Breast epithelium (tissue), 4 donors: Measurements from ENCODE around the gene MTA1. TPM values are rescaled to one million over a fixed set of nuclear protein-coding genes. Genes with fewer than 3 reads are reported as not detected.

Source experiments
- DNase-seq, 2 donors: peaks; one replicate each; pipeline ENCODE4 v3.0.0-alpha.2; 2019; ENCODE audit warnings: low spot score in 2 of 2
- H3K27ac ChIP-seq, 2 donors: fragments of 200-600 bp; sonication (generic) in 1 of 2; one replicate each; pipeline ENCODE4 v1.5.1; 2016 to 2019; ENCODE audit warnings: mild to moderate bottlenecking in 1 of 2
- H3K27me3 ChIP-seq, 2 donors: fragments of 200-600 bp; sonication (generic) in 1 of 2; one replicate each; pipeline versions ENCODE4 v1.5.1 to v1.6.0; 2017 to 2019; ENCODE audit warnings: control low read depth in 1 of 2, mild to moderate bottlenecking in 1 of 2
- H3K36me3 ChIP-seq: fragments of 200-600 bp; one replicate; pipeline ENCODE4 v1.5.1; 2019
- H3K4me1 ChIP-seq, 2 donors: fragments of 200-600 bp; sonication (generic); one replicate each; pipeline ENCODE4 v1.5.1; 2016 to 2019; ENCODE audit warnings: control low read depth in 1 of 2
- H3K4me3 ChIP-seq, 3 donors: fragments of 200-600 bp; sonication (generic); 1 replicate in 2 of 3; 2 replicates in 1 of 3; pipeline ENCODE4 v1.5.1; 2016 to 2019; ENCODE audit warnings: mild to moderate bottlenecking in 3 of 3, moderate library complexity in 2 of 3
- H3K9me3 ChIP-seq, 2 donors: fragments of 200-600 bp; sonication (generic) in 1 of 2; one replicate each; pipeline ENCODE4 v1.5.1; 2016 to 2019; ENCODE audit warnings: control low read depth in 1 of 2
- CTCF ChIP-seq, 3 donors: fragments of 450-650 bp; IDR thresholded peaks; one replicate each; pipeline ENCODE4 v1.5.1; 2016 to 2017; ENCODE audit warnings: antibody characterized with exemption in 3 of 3, mild to moderate bottlenecking in 3 of 3, moderate library complexity in 3 of 3
- POLR2A ChIP-seq: fragments of 450-650 bp; IDR thresholded peaks from one replicate; pipeline ENCODE4 v1.6.1; 2016; ENCODE audit warnings: antibody characterized with exemption, mild to moderate bottlenecking, moderate library complexity
- POLR2AphosphoS5 ChIP-seq, 3 donors: sonication (generic); formaldehyde crosslinking; IDR thresholded peaks; one replicate each; pipeline ENCODE4 v1.6.1; 2017; ENCODE audit warnings: antibody characterized with exemption in 3 of 3
- intact Hi-C: fragments of 100-400 bp; cut with DNase I; formaldehyde crosslinking; loops from one replicate; pipeline ENCODE4 v1.15.1; 2023; ENCODE audit warnings: low total_unique reads
- total RNA-seq, 3 donors: library from RNA; depleted of rRNA; stranded (reverse); fragments of >200 nt; gene quantifications; one replicate each; pipeline ENCODE4 v1.1.0, GENCODE V29; 2016

MTA1 gene
- total RNA-seq, 3 donors from 2014 or later: 50.7 to 70.1 (median 68.8) TPM

DNA sequence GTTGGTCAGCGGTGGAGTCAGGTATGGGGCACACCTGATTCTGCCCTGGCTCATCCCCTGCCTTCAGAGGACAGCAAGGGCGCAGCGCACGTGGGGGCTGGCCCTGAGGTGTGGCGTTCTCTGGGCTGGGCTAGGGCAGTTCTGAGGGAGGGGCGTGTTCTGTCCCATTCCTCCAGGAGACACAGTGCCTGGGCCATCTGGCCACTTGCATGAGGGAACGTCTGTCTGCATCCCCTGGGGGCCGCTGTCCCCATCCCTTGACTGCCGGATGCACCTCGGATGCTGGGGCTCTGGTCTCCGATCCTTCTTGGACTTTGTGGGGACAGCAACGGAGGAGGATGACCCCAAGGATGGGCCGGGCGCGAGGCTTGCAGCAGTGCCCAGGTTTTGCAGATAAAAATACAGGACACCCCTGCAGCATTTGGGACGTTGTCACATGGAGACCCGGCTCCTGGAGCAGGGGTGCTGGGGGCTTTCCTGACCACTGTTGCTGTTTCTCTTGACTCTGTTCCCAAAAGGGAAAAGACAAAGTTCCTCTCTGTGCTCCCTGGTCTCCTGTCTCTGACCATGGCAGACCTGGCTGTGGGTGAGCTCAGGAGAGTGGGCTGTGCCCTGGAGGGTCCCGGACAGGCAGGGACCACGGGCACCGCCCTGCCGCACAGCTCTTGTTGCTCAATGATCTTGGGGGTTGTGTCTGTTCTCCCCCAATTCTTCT lies 6.9 kb downstream of the MTA1 start:
- TF ChIP-seq CTCF (IDR thresholded peaks at IDR 0.05) (no peak), POLR2AphosphoS5 (IDR thresholded peaks at IDR 0.05) (no peak), POLR2A (no peak)
- Histone ChIP-seq H3K27ac (no peak overlapping the region), H3K27me3 (no peaks in the 10 kb centered on the region), H3K9me3 (peaks cover 0 to 5% of the 10 kb centered on the region in 2 donors), H3K4me1 (peaks cover 0 to 13% of the 10 kb centered on the region in 2 donors), H3K36me3 (no peaks in the 10 kb centered on the region), H3K4me3 (no peak overlapping the region)
- DNase-seq: no peak
- intact Hi-C loops: no loop called here

DNA sequence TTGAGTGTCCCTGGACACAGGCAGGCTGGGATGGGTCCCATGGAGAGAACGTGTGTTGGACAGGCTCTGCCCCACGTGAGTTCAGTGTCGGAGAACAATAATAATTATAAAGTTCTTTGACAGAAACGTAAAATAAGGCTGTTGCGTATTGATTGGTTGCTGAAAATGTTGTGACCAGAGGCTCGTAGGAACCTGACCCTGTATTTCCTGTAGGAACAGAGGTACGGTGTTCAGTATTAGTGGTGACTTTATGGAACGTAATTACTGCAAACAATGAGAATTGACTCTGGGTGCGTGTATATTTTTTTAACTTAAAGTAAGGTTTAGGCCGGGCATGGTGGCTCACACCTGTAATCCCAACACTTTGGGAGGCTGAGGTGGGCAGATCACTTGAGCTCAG lies 7.8 kb downstream of the MTA1 start:
- Histone ChIP-seq H3K36me3 (no peaks in the 10 kb centered on the region), H3K27ac (no peak overlapping the region), H3K4me1 (peaks cover 0 to 6% of the 10 kb centered on the region in 2 donors), H3K27me3 (no peaks in the 10 kb centered on the region), H3K9me3 (peaks cover 0 to 5% of the 10 kb centered on the region in 2 donors), H3K4me3 (no peak overlapping the region)
- TF ChIP-seq POLR2A: no peak
- TF ChIP-seq CTCF (IDR thresholded peaks at IDR 0.05): no peak
- no peak for TF ChIP-seq POLR2AphosphoS5 (IDR thresholded peaks at IDR 0.05)
- intact Hi-C loops: no loop called here
- DNase-seq: no peak

GRCh38 chr14:105427936-105428485 lies 8.4 kb downstream of the MTA1 start:
- H3K36me3 ChIP-seq: no peaks in the 10 kb centered on the region
- peaks cover 0 to 3% of the 10 kb centered on the region in 2 donors for H3K4me1 ChIP-seq
- TF ChIP-seq POLR2AphosphoS5 (IDR thresholded peaks at IDR 0.05): no peak
- TF ChIP-seq CTCF (IDR thresholded peaks at IDR 0.05): no peak
- no peak for TF ChIP-seq POLR2A
- intact Hi-C loops: no loop called here
- no peak overlapping the region for H3K4me3 ChIP-seq
- H3K27ac ChIP-seq: no peak overlapping the region
- no peaks in the 10 kb centered on the region for H3K27me3 ChIP-seq
- no peak for DNase-seq
- H3K9me3 ChIP-seq: peaks cover 0 to 5% of the 10 kb centered on the region in 2 donors

DNA sequence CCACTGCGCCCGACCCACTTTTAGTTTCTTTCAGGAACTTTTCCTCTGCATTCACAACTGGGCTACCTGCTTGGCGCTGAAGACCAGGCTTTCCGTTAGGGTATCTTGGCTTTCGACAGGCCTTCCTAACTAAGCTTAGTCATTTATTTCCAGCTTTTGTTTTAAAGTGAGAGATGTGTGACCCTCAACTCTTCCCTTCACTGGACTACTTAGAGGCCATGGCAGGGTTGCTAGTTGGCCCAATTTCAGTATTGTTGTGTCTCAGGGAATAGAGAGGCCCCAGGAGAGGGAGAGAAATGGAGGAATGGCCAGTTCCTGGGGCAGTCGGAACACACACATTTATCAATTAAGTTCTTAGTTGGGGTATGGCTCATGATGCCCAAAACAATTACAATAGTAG lies 10.4 kb downstream of the MTA1 start:
- H3K4me1 ChIP-seq: peaks cover 0 to 3% of the 10 kb centered on the region in 2 donors
- no peak overlapping the region for H3K4me3 ChIP-seq
- intact Hi-C loops: no loop called here
- H3K27ac ChIP-seq: peak overlapping the region in 1 of 2 donors; percentile 19
- H3K36me3 ChIP-seq: no peaks in the 10 kb centered on the region
- DNase-seq: no peak
- no peaks in the 10 kb centered on the region for H3K27me3 ChIP-seq
- no peak for TF ChIP-seq POLR2AphosphoS5 (IDR thresholded peaks at IDR 0.05)
- TF ChIP-seq CTCF (IDR thresholded peaks at IDR 0.05): no peak
- no peak for TF ChIP-seq POLR2A
- H3K9me3 ChIP-seq: peaks cover 0 to 5% of the 10 kb centered on the region in 2 donors

- Histone ChIP-seq H3K27me3 (no peaks in the 10 kb centered on the region), H3K4me3 (no peak overlapping the region), H3K4me1 (peaks cover 0 to 3% of the 10 kb centered on the region in 2 donors), H3K9me3 (peaks cover 0 to 5% of the 10 kb centered on the region in 2 donors), H3K36me3 (no peaks in the 10 kb centered on the region), H3K27ac (peak overlapping the region; percentile 29 to 58)
- DNase-seq: no peak
- TF ChIP-seq CTCF (IDR thresholded peaks at IDR 0.05): no peak
- TF ChIP-seq POLR2A: no peak
- TF ChIP-seq POLR2AphosphoS5 (IDR thresholded peaks at IDR 0.05): no peak
- intact Hi-C loops: no loop called here
Observed at GRCh38 chr14:105430565-105430964, 10.9 kb downstream of the MTA1 start.
